Smooth muscle cell of the brain vasculature (primary cell): Measurements from ENCODE around the gene CFAP97.

Experiments used
- DNase-seq: peaks from one replicate; pipeline ENCODE4 v3.0.0-alpha.2; 2012; ENCODE audit warnings: low read depth, low spot score

Gene CFAP97

GRCh38 chr4:185109736-185110135 lies 94.1 kb downstream of the CFAP97 start:
- DNase-seq = no peak
